ENCODE measurements around the gene TCF7. TPM values are rescaled to one million over a fixed set of nuclear protein-coding genes. Genes with fewer than 3 reads are reported as not detected.

The TCF7 gene
- total RNA-seq, 1 donor, result 3.3 TPM

- no peaks in the 10 kb centered on the region for H3K9me3 ChIP-seq (ENCODE audit: low read depth, low read length)
- no peak overlapping the region for H3K4me2 ChIP-seq (ENCODE audit: insufficient read depth, low read length)
- H3K27ac ChIP-seq (ENCODE audit: low read depth, low read length), result no peak overlapping the region
- no peaks in the 10 kb centered on the region for H3K27me3 ChIP-seq (ENCODE audit: insufficient read depth, low read length)
- DNase-seq (ENCODE audit: insufficient read length, low spot score, missing footprints), result peak; percentile 93
- peaks cover 77% of the 10 kb centered on the region for H3K36me3 ChIP-seq (ENCODE audit: insufficient read depth, low read length)
- TF ChIP-seq CTCF (IDR thresholded peaks at IDR 0.05; ENCODE audit: extremely low read depth, low read depth, low read length), result peak; percentile 90
- peaks cover 66% of the 10 kb centered on the region for H4K20me1 ChIP-seq (ENCODE audit: insufficient read depth, low read length)
- H3K4me3 ChIP-seq (ENCODE audit: insufficient read depth, low read length), result no peak overlapping the region
- peaks cover 79% of the 10 kb centered on the region for H3K79me2 ChIP-seq (ENCODE audit: insufficient read depth, low read length)
- H2AFZ ChIP-seq (ENCODE audit: low read length), result no peak overlapping the region
- H3K4me1 ChIP-seq (ENCODE audit: insufficient read depth, low read length), result peaks cover 7% of the 10 kb centered on the region
Observed at GRCh38 chr5:134145779-134146581, 31.5 kb downstream of the TCF7 start.

- TF ChIP-seq CTCF (IDR thresholded peaks at IDR 0.05; ENCODE audit: extremely low read depth, low read depth, low read length), result no peak
- Histone ChIP-seq H3K4me3 (ENCODE audit: insufficient read depth, low read length) (no peak overlapping the region), H2AFZ (ENCODE audit: low read length) (no peak overlapping the region), H3K9me3 (ENCODE audit: low read depth, low read length) (no peaks in the 10 kb centered on the region), H3K4me2 (ENCODE audit: insufficient read depth, low read length) (no peak overlapping the region), H3K36me3 (ENCODE audit: insufficient read depth, low read length) (peaks cover 79% of the 10 kb centered on the region), H3K27ac (ENCODE audit: low read depth, low read length) (no peak overlapping the region), H4K20me1 (ENCODE audit: insufficient read depth, low read length) (peaks cover 67% of the 10 kb centered on the region), H3K79me2 (ENCODE audit: insufficient read depth, low read length) (peaks cover 78% of the 10 kb centered on the region), H3K27me3 (ENCODE audit: insufficient read depth, low read length) (no peaks in the 10 kb centered on the region), H3K4me1 (ENCODE audit: insufficient read depth, low read length) (peaks cover 12% of the 10 kb centered on the region)
- DNase-seq (ENCODE audit: insufficient read length, low spot score, missing footprints), result no peak
Observed at GRCh38 chr5:134146651-134147518, 32.4 kb downstream of the TCF7 start.

GRCh38 chr5:134148316-134148715 lies 33.8 kb downstream of the TCF7 start:
- no peak overlapping the region for H2AFZ ChIP-seq (ENCODE audit: low read length)
- H3K79me2 ChIP-seq (ENCODE audit: insufficient read depth, low read length), result peaks cover 80% of the 10 kb centered on the region
- H3K4me3 ChIP-seq (ENCODE audit: insufficient read depth, low read length), result no peak overlapping the region
- no peaks in the 10 kb centered on the region for H3K27me3 ChIP-seq (ENCODE audit: insufficient read depth, low read length)
- H3K36me3 ChIP-seq (ENCODE audit: insufficient read depth, low read length), result peaks cover 81% of the 10 kb centered on the region
- H3K9me3 ChIP-seq (ENCODE audit: low read depth, low read length), result no peaks in the 10 kb centered on the region
- TF ChIP-seq CTCF (IDR thresholded peaks at IDR 0.05; ENCODE audit: extremely low read depth, low read depth, low read length), result no peak
- no peak overlapping the region for H3K27ac ChIP-seq (ENCODE audit: low read depth, low read length)
- DNase-seq (ENCODE audit: insufficient read length, low spot score, missing footprints), result no peak
- peaks cover 12% of the 10 kb centered on the region for H3K4me1 ChIP-seq (ENCODE audit: insufficient read depth, low read length)
- no peak overlapping the region for H3K4me2 ChIP-seq (ENCODE audit: insufficient read depth, low read length)
- peaks cover 61% of the 10 kb centered on the region for H4K20me1 ChIP-seq (ENCODE audit: insufficient read depth, low read length)
